Coronary artery (tissue), 2 donors: ENCODE data around the gene EXOC3.
"Not testable (repeated sequence)": the region's sequence is repeated elsewhere in the genome, so short reads cannot be mapped to it uniquely, and the experiment has no call there.

Source experiments
- DNase-seq: peaks from one replicate; pipeline ENCODE4 v3.0.0-alpha.2; 2017; ENCODE audit warnings: low spot score
- H3K27ac ChIP-seq, 2 donors: fragments of 200-600 bp; sonication (generic); one replicate each; pipeline ENCODE4 v1.5.1; 2016 to 2019
- H3K4me3 ChIP-seq: fragments of 200-600 bp; sonication (generic); 2 replicates; pipeline ENCODE4 v1.5.1; 2016; ENCODE audit warnings: mild to moderate bottlenecking, moderate library complexity
- TF ChIP-seq, protein P1 (sequence below): fragments of 200-600 bp; sonication (generic); IDR thresholded peaks from one replicate; pipeline ENCODE4 v1.5.1; 2019; ENCODE audit warnings: antibody characterized with exemption

The EXOC3 gene

DNA sequence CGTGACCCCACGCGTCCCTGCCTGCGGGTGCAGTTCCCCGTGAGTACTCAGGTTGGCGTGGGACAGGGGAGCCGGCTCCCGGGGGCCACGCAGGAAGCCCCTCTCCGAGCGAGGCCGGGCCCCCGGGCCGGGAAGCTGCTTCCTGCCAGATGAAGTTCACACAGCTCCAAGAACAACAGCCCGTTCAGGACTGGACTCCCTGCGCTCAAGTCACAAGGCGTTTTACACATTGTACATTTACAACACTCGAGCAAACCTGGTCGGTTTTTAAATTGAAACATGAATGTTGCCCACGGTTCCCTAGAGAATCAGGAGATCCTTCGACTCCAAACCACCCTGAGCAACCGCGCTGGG is 58.8 kb downstream of the EXOC3 start:
- H3K27ac ChIP-seq, result no peak overlapping the region
- H3K4me3 ChIP-seq, result no peak overlapping the region
- DNase-seq, result no peak
- TF ChIP-seq, protein P1, sequence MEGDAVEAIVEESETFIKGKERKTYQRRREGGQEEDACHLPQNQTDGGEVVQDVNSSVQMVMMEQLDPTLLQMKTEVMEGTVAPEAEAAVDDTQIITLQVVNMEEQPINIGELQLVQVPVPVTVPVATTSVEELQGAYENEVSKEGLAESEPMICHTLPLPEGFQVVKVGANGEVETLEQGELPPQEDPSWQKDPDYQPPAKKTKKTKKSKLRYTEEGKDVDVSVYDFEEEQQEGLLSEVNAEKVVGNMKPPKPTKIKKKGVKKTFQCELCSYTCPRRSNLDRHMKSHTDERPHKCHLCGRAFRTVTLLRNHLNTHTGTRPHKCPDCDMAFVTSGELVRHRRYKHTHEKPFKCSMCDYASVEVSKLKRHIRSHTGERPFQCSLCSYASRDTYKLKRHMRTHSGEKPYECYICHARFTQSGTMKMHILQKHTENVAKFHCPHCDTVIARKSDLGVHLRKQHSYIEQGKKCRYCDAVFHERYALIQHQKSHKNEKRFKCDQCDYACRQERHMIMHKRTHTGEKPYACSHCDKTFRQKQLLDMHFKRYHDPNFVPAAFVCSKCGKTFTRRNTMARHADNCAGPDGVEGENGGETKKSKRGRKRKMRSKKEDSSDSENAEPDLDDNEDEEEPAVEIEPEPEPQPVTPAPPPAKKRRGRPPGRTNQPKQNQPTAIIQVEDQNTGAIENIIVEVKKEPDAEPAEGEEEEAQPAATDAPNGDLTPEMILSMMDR, result no peak

DNA sequence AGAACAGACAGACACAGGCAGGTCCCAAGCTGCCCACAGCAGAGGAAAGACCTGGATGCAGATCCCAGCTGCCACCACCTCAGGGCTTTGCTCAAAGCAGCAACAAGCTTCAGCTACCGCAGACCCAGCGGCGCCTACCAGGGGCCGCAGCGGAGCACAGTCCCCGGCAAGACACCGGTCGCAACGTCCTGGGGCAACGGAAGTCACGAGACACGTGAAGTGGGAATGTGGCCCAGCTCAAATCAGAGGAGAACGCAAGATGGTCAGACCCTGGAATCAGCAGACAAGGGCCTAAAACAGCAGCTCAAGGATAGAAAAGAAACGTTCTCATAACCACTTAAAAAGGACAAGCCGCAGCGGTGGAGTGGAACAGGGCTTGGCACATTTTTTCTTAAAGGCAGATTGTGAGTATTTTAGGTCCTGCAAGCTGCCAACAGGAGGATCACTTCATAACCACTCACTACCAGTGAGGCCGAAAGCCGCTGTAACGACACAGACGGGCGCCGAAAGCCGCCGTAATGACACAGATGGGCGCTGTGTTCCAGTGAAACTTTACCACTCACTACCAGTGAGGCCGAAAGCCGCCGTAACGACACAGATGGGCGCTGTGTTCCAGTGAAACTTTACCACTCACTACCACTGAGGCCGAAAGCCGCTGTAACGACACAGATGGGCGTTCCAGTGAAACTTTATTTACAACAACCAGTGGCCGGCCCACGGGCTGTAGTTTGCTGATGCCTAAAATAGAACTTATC is 59.5 kb downstream of the EXOC3 start:
- TF ChIP-seq, protein P1, result no peak
- no peak for DNase-seq
- H3K27ac ChIP-seq, result no peak overlapping the region
- no peak overlapping the region for H3K4me3 ChIP-seq

DNA sequence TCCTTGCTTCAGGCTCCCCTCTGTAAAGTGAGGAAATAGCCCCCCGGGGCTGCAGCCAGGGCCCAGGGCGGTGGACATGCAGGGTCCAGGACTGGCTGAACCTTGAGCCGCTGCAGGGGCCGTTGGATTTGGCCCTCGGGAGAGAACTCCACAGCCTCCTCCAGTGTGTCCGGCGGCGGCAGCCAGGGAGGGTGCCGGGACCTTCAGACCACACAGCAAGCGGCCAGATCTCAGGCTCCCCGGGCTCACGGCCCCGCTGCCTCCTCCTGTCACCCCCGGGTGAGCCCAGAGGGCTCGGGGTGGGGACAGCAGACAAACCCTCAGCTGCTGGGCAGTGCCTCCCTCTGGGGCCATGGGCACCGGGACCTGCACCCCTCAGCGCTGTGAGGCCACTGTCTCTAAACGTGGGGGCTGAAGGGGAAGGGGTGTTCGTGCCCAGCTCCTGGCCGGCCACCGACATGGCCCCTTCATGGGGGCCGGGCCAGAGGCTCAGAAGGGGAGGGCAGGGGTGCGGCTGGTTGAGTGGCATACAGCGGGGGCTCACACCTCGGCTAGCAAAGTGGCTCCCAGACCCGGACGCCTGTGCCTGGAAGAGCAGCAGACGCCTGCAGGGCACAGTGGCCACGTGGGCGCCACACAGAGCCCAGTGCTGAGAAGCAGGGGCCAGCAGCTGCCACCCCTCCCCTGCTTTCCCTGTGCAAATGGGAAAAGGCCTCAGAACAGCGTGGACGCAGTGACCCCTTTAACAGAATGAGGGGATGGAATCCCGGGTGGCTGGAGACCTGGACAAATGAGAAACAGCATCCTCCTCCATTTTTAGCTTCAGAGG is 61.6 kb downstream of the EXOC3 start:
- TF ChIP-seq, protein P1, result no peak
- no peak for DNase-seq

DNA sequence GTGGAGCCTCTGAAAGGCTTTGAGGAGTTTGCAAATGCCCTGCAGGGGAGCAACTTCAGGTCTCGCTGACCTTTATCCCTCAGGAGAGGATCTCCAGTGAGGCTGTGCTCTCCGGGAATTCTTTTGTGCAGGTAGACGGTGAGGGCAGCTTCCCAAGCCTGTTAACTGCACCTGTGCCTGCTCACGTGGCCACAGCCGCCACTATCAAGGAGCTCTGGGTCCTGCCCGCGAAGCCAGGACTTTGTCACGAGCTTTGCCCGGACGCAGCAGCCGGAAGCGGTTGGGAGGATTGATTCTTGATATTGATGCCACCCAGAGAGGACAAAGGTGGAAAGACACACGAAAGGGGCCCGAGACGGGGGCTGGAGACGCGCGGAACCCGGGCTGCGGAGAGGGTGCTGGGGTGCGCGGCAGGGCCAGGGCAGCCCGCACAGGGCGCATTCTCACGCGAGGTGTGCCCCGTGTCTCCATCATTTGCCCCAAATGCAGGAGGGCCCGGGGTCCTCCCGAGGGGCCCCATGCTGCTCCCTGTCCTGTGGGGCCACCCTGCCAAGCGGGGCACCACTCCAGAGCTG is 63.1 kb downstream of the EXOC3 start:
- TF ChIP-seq, protein P1, result no peak
- DNase-seq, result no peak
- Histone ChIP-seq H3K27ac (no peak overlapping the region), H3K4me3 (no peak overlapping the region)

More for the DNA sequence above, 61.6 kb downstream of the EXOC3 start:
- Histone ChIP-seq H3K4me3 (no peak overlapping the region), H3K27ac (no peak overlapping the region)

DNA sequence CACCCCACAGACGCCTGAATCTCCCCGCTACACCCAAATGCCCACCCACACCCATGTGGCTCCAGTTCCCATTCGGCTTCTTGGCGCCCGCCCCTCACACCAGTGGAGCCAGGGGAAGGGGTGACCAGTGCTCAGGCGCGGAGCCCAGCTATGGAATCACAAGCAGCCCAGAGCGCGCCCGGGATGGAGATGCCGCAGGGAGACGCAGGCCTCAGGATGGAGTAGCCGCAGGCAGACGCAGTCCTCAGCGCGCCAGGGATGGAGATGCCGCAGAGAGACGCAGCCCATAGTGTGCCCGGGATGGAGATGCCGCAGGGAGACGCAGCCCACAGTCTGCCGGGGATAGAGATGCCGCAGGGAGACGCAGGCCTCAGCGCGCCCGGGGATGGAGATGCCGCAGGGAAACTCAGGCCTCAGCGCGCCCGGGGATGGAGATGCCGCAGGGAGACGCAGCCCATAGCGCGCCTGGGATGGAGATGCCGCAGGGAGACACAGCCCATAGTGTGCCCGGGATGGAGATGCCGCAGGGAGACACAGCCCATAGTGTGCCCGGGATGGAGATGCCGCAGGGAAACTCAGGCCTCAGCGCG is 65.1 kb downstream of the EXOC3 start:
- not testable (repeated sequence) for H3K27ac ChIP-seq, H3K4me3 ChIP-seq, DNase-seq

DNA sequence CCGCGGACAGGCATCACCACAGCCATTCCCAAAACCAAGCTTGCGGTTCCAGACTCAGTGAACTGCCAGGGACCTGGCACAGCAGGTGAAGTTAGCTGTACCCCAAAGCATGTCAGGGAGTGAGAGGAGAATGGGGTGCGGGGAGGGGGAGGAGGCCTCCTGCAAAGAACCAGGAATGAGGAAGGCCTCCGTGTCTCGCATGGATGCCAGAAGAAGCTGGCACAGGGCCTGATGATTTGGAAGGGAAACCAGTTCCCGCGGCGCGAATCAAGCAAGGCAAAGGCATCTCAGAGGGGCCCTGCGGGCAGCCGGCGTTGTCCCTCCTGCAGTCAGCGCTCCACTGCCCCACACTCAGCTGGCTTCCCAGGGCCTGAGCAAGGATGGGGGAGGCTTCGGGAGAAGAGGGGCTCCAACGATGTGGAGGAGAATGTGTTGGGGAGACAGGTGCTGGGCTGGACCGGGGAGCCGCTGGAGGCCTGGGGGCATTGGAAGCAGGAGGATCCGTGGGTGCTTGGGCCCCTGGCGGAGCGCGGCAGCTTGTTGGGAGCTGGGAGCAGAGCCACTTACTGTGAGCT is 66.7 kb downstream of the EXOC3 start:
- Histone ChIP-seq H3K4me3 (no peak overlapping the region), H3K27ac (no peak overlapping the region)
- DNase-seq, result no peak
- TF ChIP-seq, protein P1, result no peak

DNA sequence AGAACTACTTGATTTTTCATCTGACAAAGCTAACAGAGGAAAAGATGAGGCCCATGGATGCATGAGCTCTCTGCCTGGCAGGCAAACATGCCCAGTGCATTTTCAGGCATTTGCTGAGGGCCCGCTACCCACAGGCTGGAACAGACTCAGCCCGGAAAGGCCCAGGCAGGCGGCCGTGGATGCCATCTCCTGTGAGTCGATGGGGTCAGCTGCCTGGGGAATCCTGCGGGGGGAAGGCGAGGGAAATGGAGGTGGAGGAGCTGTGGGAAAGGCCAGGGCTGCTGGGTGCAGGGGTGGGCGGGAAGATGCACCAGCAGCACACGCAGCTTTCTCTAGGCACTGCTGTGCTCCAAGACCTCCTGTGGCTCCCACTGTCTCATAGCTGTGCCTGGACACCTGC is 67.5 kb downstream of the EXOC3 start:
- H3K27ac ChIP-seq, result no peak overlapping the region
- H3K4me3 ChIP-seq, result no peak overlapping the region
- TF ChIP-seq, protein P1, result no peak
- DNase-seq, result no peak
